Neuronal stem cell (in vitro differentiated cells): ENCODE measurements around the gene CHD3. TPM values are rescaled to one million over a fixed set of nuclear protein-coding genes. Genes with fewer than 3 reads are reported as not detected.

ENCODE experiments used
- DNase-seq: peaks from one replicate; pipeline ENCODE4 v3.0.0-alpha.2; 2013; ENCODE audit warnings: low spot score
- H2AFZ ChIP-seq: one replicate; pipeline ENCODE4 v1.6.1; 2013; ENCODE audit warnings: mild to moderate bottlenecking, low read length, inconsistent platforms
- H2AK5ac ChIP-seq: 2 replicates; pipeline ENCODE4 v1.6.1; 2013; ENCODE audit warnings: low read depth, mild to moderate bottlenecking, inconsistent platforms, low read length, moderate library complexity, mixed read lengths
- H2BK120ac ChIP-seq: 2 replicates; pipeline ENCODE4 v1.6.1; 2013; ENCODE audit warnings: low read depth, mild to moderate bottlenecking, inconsistent platforms, low read length, moderate library complexity, mixed read lengths
- H2BK12ac ChIP-seq: one replicate; pipeline ENCODE4 v1.6.1; 2013; ENCODE audit warnings: low read length, inconsistent platforms
- H2BK15ac ChIP-seq: 2 replicates; pipeline ENCODE4 v1.6.1; 2013; ENCODE audit warnings: mild to moderate bottlenecking, low read length, inconsistent platforms, mixed read lengths
- H2BK5ac ChIP-seq: one replicate; pipeline ENCODE4 v1.6.1; 2013; ENCODE audit warnings: inconsistent platforms, mild to moderate bottlenecking, low read length, moderate library complexity
- H3K14ac ChIP-seq: one replicate; pipeline ENCODE4 v1.6.1; 2013; ENCODE audit warnings: low read length, inconsistent platforms
- H3K18ac ChIP-seq: 2 replicates; pipeline ENCODE4 v1.6.1; 2013; ENCODE audit warnings: low read length, inconsistent platforms
- H3K23ac ChIP-seq: 2 replicates; pipeline ENCODE4 v1.6.1; 2013; ENCODE audit warnings: low read depth, mild to moderate bottlenecking, mixed read lengths, low read length, inconsistent platforms; ENCODE audit not compliant: poor library complexity
- H3K27ac ChIP-seq: replicated peaks from 3 replicates; pipeline ENCODE4 v1.5.1; 2013; ENCODE audit warnings: low read length, inconsistent platforms
- H3K27me3 ChIP-seq, 3 experiments: 2 replicates each; pipeline ENCODE4 v1.6.1; 2013; ENCODE audit warnings: low read length in 3 of 3, mild to moderate bottlenecking in 2 of 3, inconsistent platforms in 1 of 3, low read depth in 1 of 3, mixed read lengths in 1 of 3, moderate library complexity in 1 of 3; ENCODE audit not compliant: control insufficient read depth in 3 of 3, insufficient read depth in 3 of 3
- H3K36me3 ChIP-seq, 2 donors: replicated peaks in 1 of 2; 2 replicates each; pipeline ENCODE4 v1.6.1; 2013; ENCODE audit warnings: low read length in 2 of 2; ENCODE audit not compliant: control insufficient read depth in 2 of 2, insufficient read depth in 2 of 2
- H3K4ac ChIP-seq: 2 replicates; pipeline ENCODE4 v1.6.1; 2013; ENCODE audit warnings: inconsistent platforms, mild to moderate bottlenecking, low read length, moderate library complexity
- H3K4me1 ChIP-seq, 2 donors: 1 replicate in 1 of 2; 2 replicates in 1 of 2; pipeline ENCODE4 v1.6.1; 2013; ENCODE audit warnings: low read length in 2 of 2, low read depth in 1 of 2; ENCODE audit not compliant: control insufficient read depth in 2 of 2, insufficient read depth in 1 of 2
- H3K4me2 ChIP-seq: one replicate; pipeline ENCODE4 v1.6.1; 2013; ENCODE audit warnings: mild to moderate bottlenecking, low read length, inconsistent platforms; ENCODE audit not compliant: insufficient read depth, poor library complexity, severe bottlenecking
- H3K4me3 ChIP-seq, 2 donors: 2 replicates each; pipeline ENCODE4 v1.5.1; 2013; ENCODE audit warnings: low read length in 2 of 2, mild to moderate bottlenecking in 2 of 2, inconsistent platforms in 1 of 2, moderate library complexity in 1 of 2
- H3K79me1 ChIP-seq: one replicate; pipeline ENCODE4 v1.6.1; 2013; ENCODE audit warnings: low read depth, mild to moderate bottlenecking, inconsistent platforms, low read length, moderate library complexity
- H3K9ac ChIP-seq: one replicate; pipeline ENCODE4 v1.6.1; 2013; ENCODE audit warnings: mild to moderate bottlenecking, low read depth, low read length, inconsistent platforms; ENCODE audit not compliant: poor library complexity
- H3K9me3 ChIP-seq, 2 donors: replicated peaks in 1 of 2; 2 replicates each; pipeline versions ENCODE3 to v1.6.1; 2013; ENCODE audit warnings: low read length in 2 of 2, mild to moderate bottlenecking in 2 of 2, inconsistent platforms in 1 of 2, low read depth in 1 of 2, mixed read lengths in 1 of 2, moderate library complexity in 1 of 2; ENCODE audit not compliant: control insufficient read depth in 2 of 2, insufficient read depth in 1 of 2
- H4K8ac ChIP-seq: one replicate; pipeline ENCODE4 v1.6.1; 2013; ENCODE audit warnings: low read depth, mild to moderate bottlenecking, inconsistent platforms, low read length, moderate library complexity
- H4K91ac ChIP-seq: one replicate; pipeline ENCODE4 v1.6.1; 2013; ENCODE audit warnings: low read length, low read depth, mild to moderate bottlenecking, inconsistent platforms; ENCODE audit not compliant: poor library complexity
- WGBS, 2 donors: extraction: QIAGEN DNeasy Blood & Tissue Kit; methylation state at CpG; one replicate each; pipeline ENCODE4 v1.1.7; 2013; ENCODE audit warnings: missing lambda C conversion rate in 2 of 2, mixed read lengths in 1 of 2; ENCODE audit not compliant: insufficient read length in 2 of 2, insufficient replicate concordance in 1 of 2; ENCODE audit errors: extremely low coverage in 2 of 2; 5-methylcytosine and 5-hydroxymethylcytosine counted together
- polyA plus RNA-seq, 2 experiments: library from polyadenylated mRNA; stranded (reverse); fragments of 200-250 nt; gene quantifications; one replicate each; pipeline ENCODE4 v1.2.3, GENCODE V29; 2013

CHD3 gene
- 17.8 TPM for polyA plus RNA-seq (2013, experiment 1 of 2)
- 15.7 TPM for polyA plus RNA-seq (2013, experiment 2 of 2)

DNA sequence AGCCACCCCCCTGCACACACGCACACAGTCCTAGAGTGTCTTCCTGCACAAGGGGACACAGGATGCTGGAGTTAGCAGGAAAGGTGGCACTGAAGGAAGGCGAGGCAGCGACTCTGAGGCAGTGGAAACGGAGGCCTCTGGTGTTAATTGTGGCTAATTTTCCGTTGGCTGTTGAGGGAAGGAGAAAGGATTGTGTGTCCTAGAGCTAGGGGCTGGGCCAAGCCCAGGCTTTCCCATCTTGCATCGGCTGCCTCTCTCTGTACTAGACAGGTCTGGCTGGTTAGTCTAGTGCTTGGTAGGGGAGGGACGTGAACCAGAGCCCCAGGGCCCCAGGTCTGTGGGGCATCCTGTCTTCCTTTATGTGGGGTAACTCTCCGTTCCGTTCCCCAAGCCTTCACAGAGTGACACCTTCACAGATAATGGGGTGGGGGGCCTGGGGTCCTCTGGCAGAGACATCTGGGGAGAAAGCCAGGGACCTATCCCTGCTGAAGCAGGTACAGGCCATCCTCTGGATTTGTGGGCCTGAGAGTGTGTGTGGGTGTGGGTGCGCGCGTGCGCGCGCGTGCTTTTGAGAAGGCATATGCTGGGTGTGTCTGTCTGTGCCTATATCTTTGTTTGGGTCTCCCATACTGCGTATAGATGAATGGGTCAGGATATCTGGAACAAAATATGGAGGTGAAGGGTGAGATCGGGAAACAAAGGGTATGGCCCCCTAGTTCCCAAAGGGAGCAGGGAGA, at the start of gene CHD3:
Gene CHD3, plus strand, starts transcription at position 606 of the 737 bp plus-strand sequence. CDS start 212 bp downstream, outside the sequence.
- Histone ChIP-seq H3K27me3 (no peaks in the 10 kb centered on the region), H2AFZ (peak within 1 kb of the TSS; percentile 84), H2BK120ac (no peak within 1 kb of the TSS), H3K4me3 (peak within 1 kb of the TSS; percentile 66 to 67), H3K9me3 (no peaks in the 10 kb centered on the region), H2BK5ac (peak within 1 kb of the TSS; percentile 63), H3K4ac (no peak within 1 kb of the TSS), H3K23ac (peak within 1 kb of the TSS; percentile 69), H3K79me1 (no peaks in the 10 kb centered on the region), H3K27ac (no peak within 1 kb of the TSS), H4K8ac (no peak within 1 kb of the TSS), H3K4me2 (peak within 1 kb of the TSS; percentile 100), H2BK12ac (peak within 1 kb of the TSS; percentile 95), H3K18ac (peak within 1 kb of the TSS; percentile 93), H3K4me1 (peaks cover 31 to 32% of the 10 kb centered on the region in 2 donors), H3K36me3 (peaks cover 5 to 35% of the 10 kb centered on the region in 2 donors), H4K91ac (no peak within 1 kb of the TSS), H2BK15ac (peak within 1 kb of the TSS; percentile 86), H2AK5ac (peak within 1 kb of the TSS; percentile 40), H3K9ac (peak within 1 kb of the TSS; percentile 76), H3K14ac (peak within 1 kb of the TSS; percentile 86)
- DNase-seq, result no peak
- WGBS, 2 donors, result no CpG with 5 or more reads among the region's 18 CpGs

DNA sequence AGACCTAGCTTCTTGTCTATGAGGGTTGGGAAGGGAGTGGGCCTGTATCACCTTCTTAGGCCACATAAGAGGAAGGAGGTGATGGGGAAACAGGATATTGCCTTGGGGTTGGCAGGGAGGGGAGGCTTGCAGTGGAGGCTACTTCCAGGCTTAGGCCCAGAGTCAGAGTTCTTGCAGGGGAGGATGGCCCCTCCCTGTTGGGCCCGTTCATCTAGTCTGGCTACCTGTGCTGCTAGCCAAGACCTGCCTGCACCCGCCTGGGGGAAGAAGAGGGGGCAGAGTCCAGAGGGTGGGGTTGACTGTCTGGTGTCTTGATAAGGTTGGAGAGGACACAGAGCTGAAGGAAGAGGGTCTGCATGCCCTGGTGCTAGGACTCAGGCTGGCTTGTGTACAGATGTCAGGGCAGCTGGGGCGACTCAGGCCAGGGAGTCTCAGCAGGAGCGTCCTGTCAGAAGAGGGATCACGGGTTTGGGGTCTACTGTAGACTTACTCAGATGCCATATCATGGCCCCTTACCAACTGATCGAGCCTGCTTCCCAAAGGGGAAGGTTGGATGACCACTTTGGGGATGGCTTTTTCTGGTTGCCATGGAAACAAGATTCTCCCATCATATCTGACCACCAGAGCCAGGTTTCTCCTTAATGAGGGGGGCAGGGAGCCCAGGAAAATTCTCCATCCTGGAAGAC, 49.3 kb upstream of the CHD3 start:
- Histone ChIP-seq H3K9ac (no peak overlapping the region), H3K36me3 (peaks cover 5 to 15% of the 10 kb centered on the region in 2 donors), H3K18ac (no peak overlapping the region), H2AK5ac (no peak overlapping the region), H3K4ac (no peak overlapping the region), H2BK12ac (no peak overlapping the region), H4K8ac (no peak overlapping the region), H3K4me2 (peak overlapping the region; percentile 22), H3K14ac (no peak overlapping the region), H2BK120ac (no peak overlapping the region), H3K4me1 (peaks cover 34 to 43% of the 10 kb centered on the region in 2 donors), H3K27ac (no peak overlapping the region), H2AFZ (no peak overlapping the region), H3K4me3 (peak overlapping the region in 1 of 2 donors; percentile 79), H3K79me1 (peaks cover 14% of the 10 kb centered on the region), H3K27me3 (no peaks in the 10 kb centered on the region), H4K91ac (no peak overlapping the region), H2BK15ac (no peak overlapping the region), H3K9me3 (no peaks in the 10 kb centered on the region), H3K23ac (no peak overlapping the region), H2BK5ac (no peak overlapping the region)
- WGBS, 2 donors, result no CpG with 5 or more reads among the region's 6 CpGs
- DNase-seq, result no peak

DNA sequence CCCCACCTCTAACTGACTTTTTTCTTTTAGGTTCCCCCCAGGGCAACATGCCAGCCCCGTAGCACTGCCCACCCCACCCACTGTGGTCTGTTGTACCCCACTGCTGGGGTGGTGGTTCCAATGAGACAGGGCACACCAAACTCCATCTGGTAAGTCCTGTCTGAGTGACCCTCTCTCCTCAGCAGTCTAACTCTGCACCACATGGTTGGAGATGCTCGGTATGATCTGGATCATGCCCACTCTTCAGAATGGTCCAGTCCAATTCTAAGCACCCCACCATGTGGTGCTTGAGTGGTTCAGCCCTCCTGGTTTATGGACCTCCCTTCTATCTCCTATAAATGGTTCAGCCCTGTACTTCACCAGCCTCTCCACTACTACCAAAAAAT, 48.7 kb upstream of the CHD3 start:
- no peak for DNase-seq
- WGBS, 2 donors, result no CpG with 5 or more reads among the region's 2 CpGs

DNA sequence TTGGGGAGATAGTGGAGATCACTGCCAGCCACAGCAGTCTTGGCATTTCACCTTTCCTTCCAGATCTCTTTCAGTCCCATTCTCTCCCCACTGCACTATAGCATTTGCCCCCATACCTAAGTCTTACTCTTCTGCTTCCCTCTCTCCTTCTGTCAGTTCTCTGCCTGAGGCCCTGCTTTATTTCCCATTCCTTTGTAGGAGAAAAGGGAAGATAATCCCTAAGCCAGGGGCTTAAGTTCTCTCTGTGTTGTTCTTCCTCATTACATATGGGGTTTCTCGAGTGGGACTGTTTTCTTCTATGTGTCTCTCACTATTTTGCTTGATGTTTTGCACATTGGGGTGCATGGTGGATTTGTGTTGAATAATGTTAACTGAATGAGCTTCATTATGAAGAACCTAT, 48.1 kb upstream of the CHD3 start:
- no CpG with 5 or more reads among the region's 1 CpG for WGBS, 2 donors
- Histone ChIP-seq H2BK120ac (no peak overlapping the region), H4K91ac (no peak overlapping the region), H3K9ac (no peak overlapping the region), H2BK5ac (no peak overlapping the region), H2BK15ac (no peak overlapping the region), H3K23ac (no peak overlapping the region), H3K79me1 (peaks cover 21% of the 10 kb centered on the region), H3K27me3 (no peaks in the 10 kb centered on the region), H4K8ac (no peak overlapping the region), H3K4me2 (no peak overlapping the region), H3K4me3 (no peak overlapping the region), H3K14ac (no peak overlapping the region), H3K4ac (no peak overlapping the region), H2AK5ac (no peak overlapping the region), H2AFZ (no peak overlapping the region), H3K4me1 (peaks cover 36 to 49% of the 10 kb centered on the region in 2 donors), H2BK12ac (no peak overlapping the region), H3K9me3 (no peaks in the 10 kb centered on the region), H3K36me3 (peaks cover 9 to 21% of the 10 kb centered on the region in 2 donors), H3K18ac (no peak overlapping the region), H3K27ac (peak overlapping the region; percentile 9)
- DNase-seq, result no peak

More for the DNA sequence above, 48.7 kb upstream of the CHD3 start:
- Histone ChIP-seq H3K23ac (no peak overlapping the region), H3K4me1 (peaks cover 34 to 43% of the 10 kb centered on the region in 2 donors), H3K27me3 (no peaks in the 10 kb centered on the region), H2BK120ac (no peak overlapping the region), H3K14ac (no peak overlapping the region), H3K4ac (no peak overlapping the region), H3K79me1 (peaks cover 16% of the 10 kb centered on the region), H2AK5ac (no peak overlapping the region), H2BK5ac (no peak overlapping the region), H3K9me3 (no peaks in the 10 kb centered on the region), H3K27ac (no peak overlapping the region), H3K4me3 (no peak overlapping the region), H4K91ac (no peak overlapping the region), H3K18ac (no peak overlapping the region), H3K4me2 (peak overlapping the region; percentile 27), H2BK12ac (no peak overlapping the region), H3K36me3 (peaks cover 5 to 15% of the 10 kb centered on the region in 2 donors), H2AFZ (no peak overlapping the region), H4K8ac (no peak overlapping the region), H2BK15ac (no peak overlapping the region), H3K9ac (no peak overlapping the region)
